ENCODE results near the gene DR1. TPM values are rescaled to one million over a fixed set of nuclear protein-coding genes. Genes with fewer than 3 reads are reported as not detected.

DR1 gene
- total RNA-seq, 1 experiment from 2014 or later = 87.3 TPM

DNA sequence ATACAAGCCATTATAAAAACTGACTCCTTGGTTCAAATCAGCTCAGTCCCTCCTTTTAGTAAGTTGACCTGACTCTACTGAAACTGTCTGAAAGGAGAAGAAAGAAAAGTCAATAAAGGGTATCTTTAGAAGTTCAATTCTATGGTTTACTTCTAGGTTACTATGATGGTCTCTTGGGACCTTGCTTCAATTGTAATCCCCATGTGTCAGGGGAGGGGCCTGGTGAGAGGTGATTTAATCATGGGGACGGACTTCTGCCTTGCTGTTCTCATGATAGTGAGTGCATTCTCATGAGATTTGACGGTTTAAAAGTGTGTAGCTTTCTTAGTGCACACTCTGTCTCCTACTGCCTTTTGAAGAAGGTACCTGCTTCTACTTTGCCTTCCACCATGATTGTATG lies 70.5 kb downstream of the DR1 start:
- H3K27me3 Mint-ChIP-seq (ENCODE audit: low read depth) = no peaks in the 10 kb centered on the region
- no CpG with 5 or more reads among the region's 2 CpGs for WGBS (ENCODE audit: extremely low coverage, insufficient read length, low lambda C conversion rate)
- no peak overlapping the region for H2BK5ac ChIP-seq (ENCODE audit: insufficient read length, low read length)
- peaks cover 10% of the 10 kb centered on the region; the same call in 1 of the 2 replicates for H3K4me1 ChIP-seq (ENCODE audit: insufficient read depth, low read length)
- H3K9me3 ChIP-seq (ENCODE audit: control insufficient read depth, low read depth, low read length) = no peaks in the 10 kb centered on the region
- no peak overlapping the region for H3K9ac ChIP-seq (ENCODE audit: extremely low read depth, insufficient read length, low read length)
- no peak overlapping the region for H2BK15ac ChIP-seq (ENCODE audit: low read depth, low read length)
- H3K14ac ChIP-seq (ENCODE audit: insufficient read depth, low read length) = no peak overlapping the region
- H4K8ac ChIP-seq (replicated peaks; ENCODE audit: insufficient read length, low read depth, low read length) = no peak overlapping the region
- H2AFZ ChIP-seq (ENCODE audit: low read length) = no peak overlapping the region
- H3K9me3 Mint-ChIP-seq = peaks cover 6 to 17% of the 10 kb centered on the region in 2 experiments; a peak in 4 of 5 replicates
- H2BK12ac ChIP-seq (ENCODE audit: insufficient read length, low read depth, low read length) = no peak overlapping the region
- no peak overlapping the region for H3K4ac ChIP-seq (ENCODE audit: low read depth, low read length)
- no peak overlapping the region for H4K91ac ChIP-seq (ENCODE audit: insufficient read length, low read depth, low read length)
- H3K79me2 ChIP-seq (ENCODE audit: insufficient read depth, low read length) = no peaks in the 10 kb centered on the region
- H4K5ac ChIP-seq (ENCODE audit: insufficient read length, low read depth, low read length) = no peak overlapping the region
- H3K4me3 Mint-ChIP-seq = no peak overlapping the region
- no peak overlapping the region for H2BK120ac ChIP-seq (ENCODE audit: low read depth, low read length, poor library complexity, severe bottlenecking)
- no peak for DNase-seq
- no peak overlapping the region for H3K4me2 ChIP-seq (ENCODE audit: insufficient read depth, insufficient read length, low read length)
- H3K36me3 Mint-ChIP-seq (ENCODE audit: insufficient read depth in 1 of 3, low read depth in 3 of 3) = peaks cover 0 to 34% (median 0%) of the 10 kb centered on the region in 3 experiments; a peak in 4 of 7 replicates
- no peaks in the 10 kb centered on the region for H3K23me2 ChIP-seq (ENCODE audit: insufficient read length, low read depth, low read length, poor library complexity, severe bottlenecking)
- H2BK20ac ChIP-seq (ENCODE audit: low read depth, low read length, poor library complexity, severe bottlenecking) = no peak overlapping the region
- no peak overlapping the region; a peak in 1 of 7 replicates for H3K27ac Mint-ChIP-seq
- H3K18ac ChIP-seq (ENCODE audit: insufficient read length, low read depth, low read length) = no peak overlapping the region
- H3K23ac ChIP-seq (ENCODE audit: insufficient read length, low read depth, low read length) = no peak overlapping the region
- H3K27me3 ChIP-seq (ENCODE audit: insufficient read depth, low read length) = no peaks in the 10 kb centered on the region
- H2AK5ac ChIP-seq (ENCODE audit: insufficient read length, low read length) = no peak overlapping the region
- peaks cover 30 to 45% of the 10 kb centered on the region in 2 experiments for H3K4me1 Mint-ChIP-seq
- H4K20me1 ChIP-seq (ENCODE audit: control insufficient read depth, insufficient read depth, insufficient read length) = no peaks in the 10 kb centered on the region
- no peak overlapping the region for H3K27ac ChIP-seq (ENCODE audit: insufficient read length, low read depth, low read length)
- H3K56ac ChIP-seq (ENCODE audit: insufficient read length, low read depth, low read length) = no peak overlapping the region
- H3T11ph ChIP-seq (ENCODE audit: low read length) = no peak overlapping the region
- TF ChIP-seq, protein P1, sequence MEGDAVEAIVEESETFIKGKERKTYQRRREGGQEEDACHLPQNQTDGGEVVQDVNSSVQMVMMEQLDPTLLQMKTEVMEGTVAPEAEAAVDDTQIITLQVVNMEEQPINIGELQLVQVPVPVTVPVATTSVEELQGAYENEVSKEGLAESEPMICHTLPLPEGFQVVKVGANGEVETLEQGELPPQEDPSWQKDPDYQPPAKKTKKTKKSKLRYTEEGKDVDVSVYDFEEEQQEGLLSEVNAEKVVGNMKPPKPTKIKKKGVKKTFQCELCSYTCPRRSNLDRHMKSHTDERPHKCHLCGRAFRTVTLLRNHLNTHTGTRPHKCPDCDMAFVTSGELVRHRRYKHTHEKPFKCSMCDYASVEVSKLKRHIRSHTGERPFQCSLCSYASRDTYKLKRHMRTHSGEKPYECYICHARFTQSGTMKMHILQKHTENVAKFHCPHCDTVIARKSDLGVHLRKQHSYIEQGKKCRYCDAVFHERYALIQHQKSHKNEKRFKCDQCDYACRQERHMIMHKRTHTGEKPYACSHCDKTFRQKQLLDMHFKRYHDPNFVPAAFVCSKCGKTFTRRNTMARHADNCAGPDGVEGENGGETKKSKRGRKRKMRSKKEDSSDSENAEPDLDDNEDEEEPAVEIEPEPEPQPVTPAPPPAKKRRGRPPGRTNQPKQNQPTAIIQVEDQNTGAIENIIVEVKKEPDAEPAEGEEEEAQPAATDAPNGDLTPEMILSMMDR (conservative IDR thresholded peaks at IDR 0.05) = no peak
- no peaks in the 10 kb centered on the region for H3K79me1 ChIP-seq (ENCODE audit: insufficient read depth, low read depth, low read length, poor library complexity, severe bottlenecking)

Other genes starting within 250 kb of the DR1 start
- gene TMED5, start 165.5 kb upstream of the DR1 start, total RNA-seq (2021) = 32.9 and 35.0 TPM in 2 replicates
- gene CCDC18, start 165.2 kb upstream of the DR1 start, total RNA-seq (2021) = 17.3 and 19.5 TPM in 2 replicates
- gene FNBP1L, start 102.2 kb downstream of the DR1 start, total RNA-seq (2021) = 115 and 119 TPM in 2 replicates

Data from H9 (cell line).